ENCODE data around the gene RNF212.
A peak's percentile ranks its signal among the peaks of the same experiment; 100 is the strongest.
"Not testable (repeated sequence)": the region's sequence is repeated elsewhere in the genome, so short reads cannot be mapped to it uniquely, and the experiment has no call there.

Gene RNF212

GRCh38 chr4:1113311-1114009 lies at the start of gene RNF212:
TSS of gene RNF212 (minus strand) at chr4:1113564. CDS start at chr4:1113464, 100 bp downstream.
- no peak for DNase-seq (ENCODE audit: low read depth)

- DNase-seq (ENCODE audit: low read depth): no peak
Observed at GRCh38 chr4:1160351-1160750, 47.0 kb upstream of the RNF212 start.

- DNase-seq (ENCODE audit: low read depth): no peak
Observed at GRCh38 chr4:1156069-1156468, 42.7 kb upstream of the RNF212 start.

- DNase-seq (ENCODE audit: low read depth): no peak
Observed at GRCh38 chr4:1155314-1155713, 42.0 kb upstream of the RNF212 start.

- DNase-seq (ENCODE audit: low read depth): no peak
Observed at GRCh38 chr4:1154523-1155182, 41.3 kb upstream of the RNF212 start.

- no peak for DNase-seq (ENCODE audit: low read depth)
Observed at GRCh38 chr4:1154126-1154522, 40.8 kb upstream of the RNF212 start.

- DNase-seq (ENCODE audit: low read depth): no peak
Observed at GRCh38 chr4:1153567-1154090, 40.3 kb upstream of the RNF212 start.

- no peak for DNase-seq (ENCODE audit: low read depth)
Observed at GRCh38 chr4:1152290-1152689, 38.9 kb upstream of the RNF212 start.

GRCh38 chr4:1151541-1151940 lies 38.2 kb upstream of the RNF212 start:
- DNase-seq (ENCODE audit: low read depth): no peak

GRCh38 chr4:1150875-1151274 lies 37.5 kb upstream of the RNF212 start:
- DNase-seq (ENCODE audit: low read depth): no peak

GRCh38 chr4:1139860-1140259 lies 26.5 kb upstream of the RNF212 start:
- no peak for DNase-seq (ENCODE audit: low read depth)

- no peak for DNase-seq (ENCODE audit: low read depth)
Observed at GRCh38 chr4:1137850-1138249, 24.5 kb upstream of the RNF212 start.

- no peak for DNase-seq (ENCODE audit: low read depth)
Observed at GRCh38 chr4:1137063-1137776, 23.9 kb upstream of the RNF212 start.

- DNase-seq (ENCODE audit: low read depth): no peak
Observed at GRCh38 chr4:1136048-1136447, 22.7 kb upstream of the RNF212 start.

- no peak for DNase-seq (ENCODE audit: low read depth)
Observed at GRCh38 chr4:1133033-1133432, 19.7 kb upstream of the RNF212 start.

GRCh38 chr4:1130316-1131186 lies 17.2 kb upstream of the RNF212 start:
- peak; percentile 51 for DNase-seq (ENCODE audit: low read depth)

- no peak for DNase-seq (ENCODE audit: low read depth)
Observed at GRCh38 chr4:1126506-1126905, 13.1 kb upstream of the RNF212 start.

- DNase-seq (ENCODE audit: low read depth): not testable (repeated sequence)
Observed at GRCh38 chr4:1125466-1125865, 12.1 kb upstream of the RNF212 start.

- no peak for DNase-seq (ENCODE audit: low read depth)
Observed at GRCh38 chr4:1124818-1125217, 11.5 kb upstream of the RNF212 start.

GRCh38 chr4:1122505-1122904 lies 9.1 kb upstream of the RNF212 start:
- no peak for DNase-seq (ENCODE audit: low read depth)

- no peak for DNase-seq (ENCODE audit: low read depth)
Observed at GRCh38 chr4:1116838-1117237, 3.5 kb upstream of the RNF212 start.
